ENCODE data around the gene LRRC45.

LRRC45 gene

DNA sequence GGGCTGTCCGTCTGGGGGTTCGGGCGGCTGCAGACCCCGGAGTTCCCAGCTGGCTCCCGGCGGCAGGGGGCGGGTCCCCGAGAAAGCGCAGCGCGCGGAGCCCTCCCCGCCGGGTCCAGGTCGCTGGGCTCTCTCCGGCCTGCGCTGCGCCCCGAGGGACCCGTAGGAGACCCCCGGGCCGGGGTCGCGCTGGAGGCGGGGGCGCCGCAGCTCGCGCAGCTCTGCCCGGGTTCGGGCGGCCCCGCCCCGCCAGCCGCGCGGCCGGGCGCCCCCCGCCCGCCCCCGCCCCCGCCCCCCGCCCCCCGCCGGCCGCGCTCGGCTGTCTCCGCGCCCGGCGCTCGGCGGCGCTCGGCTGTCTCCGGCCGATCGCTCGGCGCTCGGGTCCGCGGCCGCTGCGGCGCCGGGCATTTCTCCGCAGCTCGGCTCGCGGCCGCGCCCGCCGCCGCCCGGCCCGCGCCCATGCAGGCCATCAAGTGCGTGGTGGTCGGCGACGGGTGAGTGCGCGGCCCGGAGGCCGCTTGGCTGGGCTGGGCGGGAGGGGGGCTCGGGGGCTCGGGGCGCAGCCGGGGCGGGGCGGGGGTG, 8.3 kb downstream of the LRRC45 start, which contains the start of gene RAC3:
Gene RAC3, plus strand, starts transcription at position 376 of the 582 bp plus-strand sequence. Its CDS starts 84 bp downstream, at position 460.
- Histone ChIP-seq H3K27me3 (ENCODE audit: insufficient read depth, low read length) (no peaks in the 10 kb centered on the region), H3K36me3 (ENCODE audit: insufficient read depth, low read length) (no peaks in the 10 kb centered on the region), H3K9ac (ENCODE audit: low read depth, low read length) (peak within 1 kb of the TSS; percentile 66), H3K9me3 (ENCODE audit: insufficient read depth, low read depth, low read length) (no peaks in the 10 kb centered on the region), H3K4me3 (ENCODE audit: low read length) (peak within 1 kb of the TSS; percentile 77), H3K4me1 (ENCODE audit: insufficient read depth, low read length) (0 out of 2 replicates have a peak, but pooled peaks cover 5% of the 10 kb centered on the region), H3K27ac (ENCODE audit: low read depth, low read length) (no peak within 1 kb of the TSS)
- WGBS: under 1% methylated on average over 76 of the region's 96 CpGs

DNA sequence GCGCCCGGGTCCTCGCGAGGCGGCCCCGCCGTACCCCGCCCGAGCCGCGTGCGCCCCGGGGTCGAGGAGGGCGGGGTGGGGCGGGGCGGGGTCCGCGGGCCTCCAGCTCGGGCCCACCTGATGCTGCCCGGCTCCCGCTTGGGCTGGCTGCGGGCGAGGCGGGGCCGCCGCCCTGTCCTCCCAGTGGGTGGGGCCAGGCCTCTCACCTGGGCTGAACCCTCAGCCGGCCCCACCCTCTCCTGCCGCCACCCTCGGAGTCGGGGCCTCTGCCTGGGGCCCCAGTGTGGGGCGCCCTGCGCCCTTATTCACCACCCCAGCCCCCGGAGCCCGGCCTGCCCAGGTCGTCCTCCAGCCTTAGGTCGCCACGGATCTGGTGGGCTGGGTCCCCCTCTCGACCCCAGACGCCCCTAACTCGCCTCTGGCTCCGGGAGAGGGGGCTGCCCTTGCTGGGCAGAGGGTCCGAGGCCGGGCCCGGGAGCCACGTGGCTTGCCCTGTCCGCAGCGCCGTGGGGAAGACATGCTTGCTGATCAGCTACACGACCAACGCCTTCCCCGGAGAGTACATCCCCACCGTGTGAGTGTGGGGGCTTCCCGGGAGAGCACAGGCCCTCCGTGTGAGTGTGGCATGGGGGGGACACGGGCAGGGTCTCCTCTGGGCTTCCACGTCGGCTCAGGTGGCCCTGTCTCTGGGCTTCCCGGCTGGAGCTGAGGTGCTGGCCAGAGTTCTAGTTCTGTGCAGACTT, 9.0 kb downstream of the LRRC45 start:
- Histone ChIP-seq H3K4me1 (ENCODE audit: insufficient read depth, low read length) (0 out of 2 replicates have a peak, but pooled peaks cover 5% of the 10 kb centered on the region), H3K4me3 (ENCODE audit: low read length) (peak overlapping the region; percentile 77), H3K9ac (ENCODE audit: low read depth, low read length) (peak overlapping the region; percentile 66), H3K36me3 (ENCODE audit: insufficient read depth, low read length) (no peaks in the 10 kb centered on the region), H3K27ac (ENCODE audit: low read depth, low read length) (no peak overlapping the region), H3K27me3 (ENCODE audit: insufficient read depth, low read length) (no peaks in the 10 kb centered on the region), H3K9me3 (ENCODE audit: insufficient read depth, low read depth, low read length) (no peaks in the 10 kb centered on the region)
- 8% methylated on average over 55 of the region's 59 CpGs for WGBS

DNA sequence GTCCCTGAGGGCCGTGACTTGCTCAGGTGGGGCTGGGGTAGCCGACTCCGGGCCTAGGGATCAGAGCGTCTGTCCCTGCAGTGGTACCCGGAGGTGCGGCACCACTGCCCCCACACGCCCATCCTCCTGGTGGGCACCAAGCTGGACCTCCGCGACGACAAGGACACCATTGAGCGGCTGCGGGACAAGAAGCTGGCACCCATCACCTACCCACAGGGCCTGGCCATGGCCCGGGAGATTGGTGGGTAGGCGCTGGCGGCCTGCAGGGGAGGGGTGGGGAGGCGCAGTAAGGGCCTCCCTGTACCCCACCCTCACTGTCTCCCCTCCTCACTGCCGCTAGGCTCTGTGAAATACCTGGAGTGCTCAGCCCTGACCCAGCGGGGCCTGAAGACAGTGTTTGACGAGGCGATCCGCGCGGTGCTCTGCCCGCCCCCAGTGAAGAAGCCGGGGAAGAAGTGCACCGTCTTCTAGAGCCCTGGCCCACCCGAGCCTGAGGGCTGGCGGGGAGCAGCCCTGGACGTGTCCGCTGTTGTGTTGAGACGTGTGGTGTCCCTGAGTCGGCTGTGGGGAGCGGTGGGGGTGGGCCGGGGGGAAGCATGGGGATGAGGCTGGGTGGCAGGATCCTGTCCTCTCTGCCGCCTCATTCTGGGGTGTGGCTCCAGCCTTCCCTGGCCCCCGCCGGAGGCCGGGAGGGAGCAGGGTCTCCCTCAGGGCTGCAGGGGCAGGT, 10.4 kb downstream of the LRRC45 start:
- Histone ChIP-seq H3K27ac (ENCODE audit: low read depth, low read length) (no peak overlapping the region), H3K9ac (ENCODE audit: low read depth, low read length) (no peak overlapping the region), H3K4me3 (ENCODE audit: low read length) (no peak overlapping the region), H3K36me3 (ENCODE audit: insufficient read depth, low read length) (no peaks in the 10 kb centered on the region), H3K9me3 (ENCODE audit: insufficient read depth, low read depth, low read length) (no peaks in the 10 kb centered on the region), H3K27me3 (ENCODE audit: insufficient read depth, low read length) (no peaks in the 10 kb centered on the region), H3K4me1 (ENCODE audit: insufficient read depth, low read length) (peaks cover 9% of the 10 kb centered on the region; the same call in 1 of the 2 replicates)
- 92% methylated on average over 38 of the region's 38 CpGs for WGBS

DNA sequence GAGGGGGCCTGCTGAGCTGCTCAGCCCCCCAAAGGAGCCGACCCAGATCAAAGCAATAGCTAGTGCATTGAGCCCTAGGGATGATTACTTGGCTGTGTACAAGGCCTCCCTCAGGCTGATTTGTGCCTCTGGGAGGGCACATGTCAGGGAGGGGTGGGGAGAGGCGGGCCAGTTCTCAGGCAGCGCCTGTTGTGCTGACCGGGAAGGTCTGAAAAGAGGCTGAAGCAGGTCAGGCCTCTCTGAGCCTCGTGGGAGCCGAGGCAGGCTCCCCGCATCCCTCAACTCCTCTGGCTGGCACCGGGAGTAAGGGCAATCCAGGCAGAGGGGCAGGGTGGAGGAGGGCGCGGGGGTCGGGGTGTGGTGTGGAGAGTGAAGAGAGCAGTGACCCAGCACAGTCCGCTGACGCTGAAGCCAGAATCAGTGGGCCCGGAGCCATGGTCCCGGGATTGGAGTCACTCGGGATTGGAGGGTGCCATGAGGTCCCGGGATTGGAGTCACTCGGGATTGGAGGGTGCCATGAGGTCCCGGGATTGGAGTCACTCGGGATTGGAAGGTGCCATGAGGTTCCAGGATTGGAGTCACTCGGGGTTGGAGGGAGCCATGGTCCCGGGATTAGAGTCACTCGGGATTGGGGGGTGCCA, 11.4 kb downstream of the LRRC45 start:
- H3K9ac ChIP-seq (ENCODE audit: low read depth, low read length): no peak overlapping the region
- H3K27me3 ChIP-seq (ENCODE audit: insufficient read depth, low read length): no peaks in the 10 kb centered on the region
- H3K9me3 ChIP-seq (ENCODE audit: insufficient read depth, low read depth, low read length): no peaks in the 10 kb centered on the region
- H3K4me1 ChIP-seq (ENCODE audit: insufficient read depth, low read length): peaks cover 9% of the 10 kb centered on the region; the same call in 1 of the 2 replicates
- H3K36me3 ChIP-seq (ENCODE audit: insufficient read depth, low read length): no peaks in the 10 kb centered on the region
- WGBS: 78% methylated on average over 23 of the region's 23 CpGs
- H3K4me3 ChIP-seq (ENCODE audit: low read length): no peak overlapping the region
- no peak overlapping the region for H3K27ac ChIP-seq (ENCODE audit: low read depth, low read length)

DNA sequence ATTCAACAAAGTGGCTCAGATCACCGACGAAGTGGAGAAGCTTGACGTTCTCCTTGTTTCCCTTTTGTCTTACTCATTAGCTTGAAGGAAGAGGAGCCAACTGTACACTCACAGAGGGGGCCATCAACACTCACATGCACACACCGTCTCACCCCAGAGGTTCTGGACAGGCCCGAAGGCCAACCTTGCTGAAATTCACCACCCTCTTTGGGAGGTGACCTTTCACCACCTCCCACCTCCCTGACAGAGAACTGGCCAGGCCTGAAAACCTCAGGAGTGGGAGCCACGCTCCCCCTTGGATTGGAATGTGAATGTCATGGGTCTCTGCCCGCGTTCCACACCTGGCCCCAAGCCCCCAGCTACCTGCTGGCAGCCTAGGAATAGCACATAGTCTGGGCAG, 12.4 kb downstream of the LRRC45 start:
- H3K27ac ChIP-seq (ENCODE audit: low read depth, low read length): no peak overlapping the region
- peaks cover 9% of the 10 kb centered on the region; the same call in 1 of the 2 replicates for H3K4me1 ChIP-seq (ENCODE audit: insufficient read depth, low read length)
- H3K9ac ChIP-seq (ENCODE audit: low read depth, low read length): no peak overlapping the region
- WGBS: 92% methylated on average over 8 of the region's 8 CpGs
- H3K9me3 ChIP-seq (ENCODE audit: insufficient read depth, low read depth, low read length): no peaks in the 10 kb centered on the region
- no peak overlapping the region for H3K4me3 ChIP-seq (ENCODE audit: low read length)
- H3K27me3 ChIP-seq (ENCODE audit: insufficient read depth, low read length): no peaks in the 10 kb centered on the region
- no peaks in the 10 kb centered on the region for H3K36me3 ChIP-seq (ENCODE audit: insufficient read depth, low read length)

DNA sequence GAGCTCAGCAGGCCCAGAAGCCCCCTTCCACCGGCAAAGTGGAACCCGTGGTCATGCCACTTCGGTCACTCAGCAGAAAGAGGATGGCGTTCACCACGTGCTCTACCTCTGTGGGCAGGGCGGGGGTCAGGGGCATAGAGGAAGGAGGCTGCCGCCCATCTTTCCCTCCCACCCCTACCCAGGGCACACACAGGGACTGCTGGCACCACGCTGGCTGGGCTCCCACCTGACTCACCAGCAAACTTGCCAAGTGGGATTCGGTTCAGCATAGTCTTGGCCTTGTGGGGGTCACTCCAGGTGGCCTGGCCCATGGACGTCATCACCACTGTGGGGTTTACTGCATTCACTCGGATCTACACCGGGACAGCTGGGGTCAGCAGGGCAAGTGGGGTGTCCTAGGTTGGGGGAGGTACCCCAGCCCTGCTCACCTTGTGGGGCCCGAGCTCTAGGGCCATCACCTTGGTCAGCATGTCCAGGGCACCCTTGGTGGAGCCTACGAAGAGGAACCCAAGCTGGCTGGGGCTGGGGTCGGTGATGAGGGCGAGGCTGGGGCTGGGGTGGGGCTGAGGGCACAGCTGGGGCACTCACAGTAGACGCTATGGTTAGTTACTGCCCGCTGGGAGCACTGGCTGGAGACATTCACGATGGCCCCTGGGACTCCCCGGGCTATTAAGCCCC, 13.0 kb downstream of the LRRC45 start:
- H3K4me1 ChIP-seq (ENCODE audit: insufficient read depth, low read length): peaks cover 9% of the 10 kb centered on the region; the same call in 1 of the 2 replicates
- H3K4me3 ChIP-seq (ENCODE audit: low read length): peak overlapping the region; percentile 74
- no peaks in the 10 kb centered on the region for H3K9me3 ChIP-seq (ENCODE audit: insufficient read depth, low read depth, low read length)
- H3K27ac ChIP-seq (ENCODE audit: low read depth, low read length): no peak overlapping the region
- 92% methylated on average over 20 of the region's 20 CpGs for WGBS
- no peaks in the 10 kb centered on the region for H3K36me3 ChIP-seq (ENCODE audit: insufficient read depth, low read length)
- H3K9ac ChIP-seq (ENCODE audit: low read depth, low read length): no peak overlapping the region
- no peaks in the 10 kb centered on the region for H3K27me3 ChIP-seq (ENCODE audit: insufficient read depth, low read length)

DNA sequence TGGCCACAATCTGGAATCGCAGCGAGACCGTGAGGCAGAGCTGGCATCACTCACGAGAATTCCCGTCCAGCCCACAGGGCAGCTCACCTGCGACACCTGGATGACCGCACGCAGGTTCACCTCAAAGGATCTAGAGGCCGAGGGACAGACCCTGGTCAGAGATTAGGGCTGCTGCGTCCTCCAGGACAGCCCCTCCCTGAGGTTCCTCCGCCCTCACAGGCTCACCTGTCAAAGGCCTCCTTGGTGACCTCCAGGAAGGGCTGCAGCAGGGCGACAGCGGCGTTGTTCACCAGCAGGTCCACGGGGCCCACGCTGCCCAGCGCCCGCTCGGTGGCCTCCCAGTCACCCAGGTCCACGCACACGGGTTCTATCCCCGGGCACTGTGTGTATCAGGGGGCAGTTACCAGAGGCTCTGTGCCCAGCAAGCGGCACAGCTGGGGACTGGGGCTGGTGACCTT, 13.6 kb downstream of the LRRC45 start:
- Histone ChIP-seq H3K4me1 (ENCODE audit: insufficient read depth, low read length) (peaks cover 9% of the 10 kb centered on the region; the same call in 1 of the 2 replicates), H3K27me3 (ENCODE audit: insufficient read depth, low read length) (no peaks in the 10 kb centered on the region), H3K9ac (ENCODE audit: low read depth, low read length) (peak overlapping the region; percentile 73), H3K9me3 (ENCODE audit: insufficient read depth, low read depth, low read length) (no peaks in the 10 kb centered on the region), H3K27ac (ENCODE audit: low read depth, low read length) (no peak overlapping the region), H3K36me3 (ENCODE audit: insufficient read depth, low read length) (no peaks in the 10 kb centered on the region), H3K4me3 (ENCODE audit: low read length) (peak overlapping the region; percentile 74)
- 59% methylated on average over 23 of the region's 23 CpGs for WGBS

DNA sequence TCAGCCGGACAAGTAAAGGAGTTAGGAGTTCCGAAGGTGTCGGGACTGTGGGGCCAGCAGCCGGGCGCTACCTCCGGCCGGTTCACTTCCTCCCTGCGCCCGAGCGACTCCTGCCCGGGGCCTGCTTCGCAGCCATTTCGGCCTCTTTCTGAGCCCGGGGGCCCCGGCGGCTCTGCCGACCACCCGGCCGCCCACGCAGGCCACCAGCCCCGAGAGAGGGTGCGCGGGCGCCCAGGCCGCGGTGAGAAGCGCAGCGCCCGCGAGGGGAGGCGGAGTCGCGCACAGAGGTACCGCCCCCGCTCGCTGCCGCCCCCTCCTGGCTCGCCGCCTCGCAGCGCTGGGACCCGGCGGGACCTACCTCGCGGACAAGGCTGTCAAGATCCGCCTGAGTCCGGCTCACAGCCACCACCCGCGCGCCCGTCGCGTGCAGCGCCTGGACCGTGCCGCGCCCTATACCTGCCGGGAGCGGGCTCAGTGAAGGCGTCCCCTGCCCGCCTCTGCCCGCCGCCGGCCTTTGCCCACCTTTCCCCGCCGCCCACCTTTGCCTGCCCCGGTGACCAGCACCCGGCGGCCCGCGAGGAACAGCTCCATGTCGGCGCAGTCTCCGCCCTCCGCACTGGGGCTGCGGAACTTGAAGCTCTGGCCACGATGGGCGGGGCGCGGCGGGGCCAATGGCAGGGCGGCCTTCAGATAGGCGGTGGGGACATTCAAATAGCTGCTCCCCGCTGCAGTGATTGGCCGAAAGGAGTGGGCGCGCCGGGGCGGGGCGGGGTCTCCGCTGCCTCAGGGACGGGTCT, 14.2 kb downstream of the LRRC45 start, which contains the start of gene DCXR:
Gene DCXR, minus strand, starts transcription at position 606 of the 797 bp plus-strand sequence. Its CDS starts 15 bp downstream, at position 591.
- under 1% methylated on average over 92 of the region's 92 CpGs for WGBS
- Histone ChIP-seq H3K9me3 (ENCODE audit: insufficient read depth, low read depth, low read length) (no peaks in the 10 kb centered on the region), H3K27me3 (ENCODE audit: insufficient read depth, low read length) (no peaks in the 10 kb centered on the region), H3K4me1 (ENCODE audit: insufficient read depth, low read length) (peaks cover 9% of the 10 kb centered on the region; the same call in 1 of the 2 replicates), H3K4me3 (ENCODE audit: low read length) (peak within 1 kb of the TSS; percentile 74), H3K9ac (ENCODE audit: low read depth, low read length) (peak within 1 kb of the TSS; percentile 73), H3K36me3 (ENCODE audit: insufficient read depth, low read length) (no peaks in the 10 kb centered on the region), H3K27ac (ENCODE audit: low read depth, low read length) (peak within 1 kb of the TSS; percentile 71; the same call in 1 of the 2 replicates)

DNA sequence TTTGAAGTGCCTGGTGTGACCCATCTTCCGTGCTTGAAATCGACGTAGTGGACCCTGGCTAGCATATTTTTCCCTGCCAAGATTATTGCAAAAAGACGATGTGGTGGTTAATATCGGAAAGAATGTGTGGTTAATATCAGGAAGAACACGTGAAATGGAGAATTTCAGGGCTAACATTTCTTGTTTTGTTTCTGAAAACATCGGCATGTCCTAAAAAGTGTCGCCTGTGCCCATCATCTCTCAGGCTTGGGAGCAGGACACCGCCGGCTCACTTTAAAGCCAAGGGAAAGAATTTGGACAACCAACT, 14.7 kb downstream of the LRRC45 start:
- 26% methylated on average over 10 of the region's 10 CpGs for WGBS
- Histone ChIP-seq H3K27ac (ENCODE audit: low read depth, low read length) (no peak overlapping the region; the same call in 1 of the 2 replicates), H3K4me1 (ENCODE audit: insufficient read depth, low read length) (peaks cover 3% of the 10 kb centered on the region; the same call in 1 of the 2 replicates), H3K36me3 (ENCODE audit: insufficient read depth, low read length) (no peaks in the 10 kb centered on the region), H3K4me3 (ENCODE audit: low read length) (peak overlapping the region; percentile 74), H3K9ac (ENCODE audit: low read depth, low read length) (no peak overlapping the region), H3K9me3 (ENCODE audit: insufficient read depth, low read depth, low read length) (no peaks in the 10 kb centered on the region), H3K27me3 (ENCODE audit: insufficient read depth, low read length) (no peaks in the 10 kb centered on the region)

Measured in HUES64 (cell line).